Skeletal muscle satellite cell (primary cell): ENCODE results near the gene C9orf152.

Source experiments
- H3K27me3 ChIP-seq: 2 replicates; pipeline ENCODE4 v1.7.0; 2013; ENCODE audit warnings: low read length; ENCODE audit not compliant: control insufficient read depth, insufficient read depth
- H3K36me3 ChIP-seq: 2 replicates; pipeline ENCODE4 v1.7.0; 2013; ENCODE audit warnings: mild to moderate bottlenecking, control low read depth, low read length; ENCODE audit not compliant: insufficient read depth
- H3K4me1 ChIP-seq: 2 replicates; pipeline ENCODE4 v1.7.0; 2013; ENCODE audit warnings: low read length; ENCODE audit not compliant: control insufficient read depth, insufficient read depth
- H3K4me2 ChIP-seq: 2 replicates; pipeline ENCODE4 v1.7.0; 2013; ENCODE audit warnings: mild to moderate bottlenecking, low read length
- H3K4me3 ChIP-seq: 2 replicates; pipeline ENCODE4 v1.7.0; 2013; ENCODE audit warnings: low read length
- H3K9ac ChIP-seq: 2 replicates; pipeline ENCODE4 v1.7.0; 2013; ENCODE audit warnings: mild to moderate bottlenecking, low read depth, low read length, moderate library complexity
- H3K9me3 ChIP-seq: replicated peaks from 2 replicates; pipeline ENCODE4 v1.7.0; 2013; ENCODE audit warnings: mild to moderate bottlenecking, control low read depth, low read length

Gene C9orf152

GRCh38 chr9:110248361-110248760, 40.4 kb upstream of the C9orf152 start:
- no peaks in the 10 kb centered on the region for H3K27me3 ChIP-seq
- no peak overlapping the region for H3K4me2 ChIP-seq
- H3K4me3 ChIP-seq = no peak overlapping the region
- H3K36me3 ChIP-seq = peaks cover 67% of the 10 kb centered on the region
- no peak overlapping the region for H3K9ac ChIP-seq
- H3K9me3 ChIP-seq = no peaks in the 10 kb centered on the region
- peaks cover 15% of the 10 kb centered on the region for H3K4me1 ChIP-seq

- Histone ChIP-seq H3K36me3 (peaks cover 83% of the 10 kb centered on the region), H3K9ac (no peak overlapping the region), H3K9me3 (no peaks in the 10 kb centered on the region), H3K4me3 (no peak overlapping the region), H3K4me2 (no peak overlapping the region), H3K4me1 (peaks cover 5% of the 10 kb centered on the region), H3K27me3 (no peaks in the 10 kb centered on the region)
Measured at GRCh38 chr9:110246214-110246613, 38.3 kb upstream of the C9orf152 start.

GRCh38 chr9:110244616-110245015, 36.7 kb upstream of the C9orf152 start:
- H3K4me3 ChIP-seq = no peak overlapping the region
- peaks cover 5% of the 10 kb centered on the region for H3K4me1 ChIP-seq
- peaks cover 70% of the 10 kb centered on the region for H3K36me3 ChIP-seq
- no peaks in the 10 kb centered on the region for H3K9me3 ChIP-seq
- no peak overlapping the region for H3K9ac ChIP-seq
- H3K4me2 ChIP-seq = no peak overlapping the region
- H3K27me3 ChIP-seq = no peaks in the 10 kb centered on the region

GRCh38 chr9:110241858-110242321, 33.9 kb upstream of the C9orf152 start:
- H3K9ac ChIP-seq = no peak overlapping the region
- no peaks in the 10 kb centered on the region for H3K27me3 ChIP-seq
- H3K4me2 ChIP-seq = no peak overlapping the region
- H3K4me1 ChIP-seq = no peaks in the 10 kb centered on the region
- H3K9me3 ChIP-seq = no peaks in the 10 kb centered on the region
- peaks cover 47% of the 10 kb centered on the region for H3K36me3 ChIP-seq
- H3K4me3 ChIP-seq = no peak overlapping the region

GRCh38 chr9:110241260-110241857, 33.4 kb upstream of the C9orf152 start:
- Histone ChIP-seq H3K9ac (no peak overlapping the region), H3K4me1 (no peaks in the 10 kb centered on the region), H3K27me3 (no peaks in the 10 kb centered on the region)

GRCh38 chr9:110240198-110240597, 32.2 kb upstream of the C9orf152 start:
- Histone ChIP-seq H3K4me2 (no peak overlapping the region), H3K9me3 (no peaks in the 10 kb centered on the region), H3K36me3 (peaks cover 33% of the 10 kb centered on the region), H3K4me3 (no peak overlapping the region), H3K9ac (no peak overlapping the region), H3K27me3 (no peaks in the 10 kb centered on the region), H3K4me1 (no peaks in the 10 kb centered on the region)

More at GRCh38 chr9:110241260-110241857, 33.4 kb upstream of the C9orf152 start:
- Histone ChIP-seq H3K9me3 (no peaks in the 10 kb centered on the region), H3K4me2 (no peak overlapping the region), H3K4me3 (no peak overlapping the region), H3K36me3 (peaks cover 42% of the 10 kb centered on the region)

- Histone ChIP-seq H3K4me1 (no peaks in the 10 kb centered on the region), H3K4me2 (no peak overlapping the region), H3K4me3 (no peak overlapping the region), H3K9ac (no peak overlapping the region), H3K9me3 (no peaks in the 10 kb centered on the region), H3K27me3 (no peaks in the 10 kb centered on the region), H3K36me3 (no peaks in the 10 kb centered on the region)
Measured at GRCh38 chr9:110228321-110228720, 20.4 kb upstream of the C9orf152 start.

GRCh38 chr9:110224583-110224982, 16.6 kb upstream of the C9orf152 start:
- Histone ChIP-seq H3K27me3 (peaks cover 3% of the 10 kb centered on the region), H3K9ac (no peak overlapping the region), H3K9me3 (no peaks in the 10 kb centered on the region), H3K4me1 (no peaks in the 10 kb centered on the region), H3K36me3 (no peaks in the 10 kb centered on the region), H3K4me3 (no peak overlapping the region), H3K4me2 (no peak overlapping the region)

GRCh38 chr9:110220809-110221208, 12.8 kb upstream of the C9orf152 start:
- Histone ChIP-seq H3K4me1 (no peaks in the 10 kb centered on the region), H3K36me3 (no peaks in the 10 kb centered on the region), H3K9me3 (no peaks in the 10 kb centered on the region), H3K27me3 (peaks cover 18% of the 10 kb centered on the region), H3K9ac (no peak overlapping the region), H3K4me2 (no peak overlapping the region), H3K4me3 (no peak overlapping the region)

GRCh38 chr9:110217656-110218099, 9.7 kb upstream of the C9orf152 start:
- Histone ChIP-seq H3K27me3 (peaks cover 26% of the 10 kb centered on the region), H3K4me2 (peak overlapping the region; percentile 75), H3K4me3 (peak overlapping the region; percentile 55), H3K9ac (no peak overlapping the region), H3K4me1 (no peaks in the 10 kb centered on the region), H3K36me3 (no peaks in the 10 kb centered on the region), H3K9me3 (no peaks in the 10 kb centered on the region)

GRCh38 chr9:110214586-110215355, 6.8 kb upstream of the C9orf152 start:
- Histone ChIP-seq H3K9me3 (no peaks in the 10 kb centered on the region), H3K4me1 (no peaks in the 10 kb centered on the region), H3K4me2 (no peak overlapping the region), H3K9ac (no peak overlapping the region), H3K4me3 (no peak overlapping the region), H3K27me3 (peaks cover 37% of the 10 kb centered on the region), H3K36me3 (no peaks in the 10 kb centered on the region)

GRCh38 chr9:110214090-110214489, 6.1 kb upstream of the C9orf152 start:
- Histone ChIP-seq H3K4me1 (no peaks in the 10 kb centered on the region), H3K4me3 (no peak overlapping the region), H3K4me2 (no peak overlapping the region), H3K9ac (no peak overlapping the region), H3K9me3 (no peaks in the 10 kb centered on the region), H3K27me3 (peaks cover 33% of the 10 kb centered on the region), H3K36me3 (no peaks in the 10 kb centered on the region)
